Sigmoid colon (tissue), 7 donors: ENCODE measurements around the gene RUSC1. TPM values are rescaled to one million over a fixed set of nuclear protein-coding genes. Genes with fewer than 3 reads are reported as not detected.

Experiments
- DNase-seq: peaks from one replicate; pipeline ENCODE4 v3.0.0-alpha.2; 2019
- H3K27ac ChIP-seq, 4 donors: fragments of 200-600 bp; sonication (generic); one replicate each; pipeline ENCODE4 v1.5.1; 2016 to 2019; ENCODE audit warnings: mild to moderate bottlenecking in 1 of 4
- H3K27me3 ChIP-seq, 3 donors: fragments of 200-600 bp; sonication (generic); one replicate each; pipeline ENCODE4 v1.5.1; 2019; ENCODE audit warnings: mild to moderate bottlenecking in 1 of 3
- H3K36me3 ChIP-seq, 4 donors: fragments of 200-600 bp; sonication (generic); one replicate each; pipeline ENCODE4 v1.5.1; 2016 to 2019
- H3K4me1 ChIP-seq, 4 donors: fragments of 200-600 bp; sonication (generic); one replicate each; pipeline ENCODE4 v1.5.1; 2017 to 2019
- H3K4me3 ChIP-seq, 4 donors: fragments of 200-600 bp; sonication (generic); one replicate each; pipeline ENCODE4 v1.5.1; 2017 to 2019; ENCODE audit warnings: mild to moderate bottlenecking in 2 of 4, moderate library complexity in 1 of 4
- H3K9me3 ChIP-seq, 4 donors: fragments of 200-600 bp in 3 of 4; sonication (generic) in 3 of 4; one replicate each; pipeline versions ENCODE4 v1.5.1 to v1.6.1; 2013 to 2019
- CTCF ChIP-seq, 4 experiments: fragments of 450-650 bp in 3 of 4; fragments of 200-600 bp in 1 of 4; IDR thresholded peaks; one replicate each; pipeline ENCODE4 v1.5.1; 2016 to 2019; ENCODE audit warnings: antibody characterized with exemption in 4 of 4, mild to moderate bottlenecking in 3 of 4, moderate library complexity in 2 of 4
- EP300 ChIP-seq, 4 donors: sonication (generic); formaldehyde crosslinking; IDR thresholded peaks; one replicate each; pipeline ENCODE4 v1.6.1; 2017; ENCODE audit warnings: antibody characterized with exemption in 4 of 4
- POLR2A ChIP-seq, 2 donors: fragments of 450-650 bp; IDR thresholded peaks; one replicate each; pipeline ENCODE4 v1.6.1; 2016; ENCODE audit warnings: antibody characterized with exemption in 2 of 2, mild to moderate bottlenecking in 2 of 2, moderate library complexity in 2 of 2
- POLR2AphosphoS5 ChIP-seq, 4 donors: sonication (generic); formaldehyde crosslinking; IDR thresholded peaks; one replicate each; pipeline ENCODE4 v1.6.1; 2017; ENCODE audit warnings: antibody characterized with exemption in 4 of 4
- WGBS, 2 donors: extraction: QIAGEN DNeasy Blood & Tissue Kit; methylation state at CpG; one replicate each; pipeline ENCODE4 v1.1.7; 2013; 5-methylcytosine and 5-hydroxymethylcytosine counted together
- intact Hi-C: fragments of 100-400 bp; cut with DNase I; formaldehyde crosslinking; loops from one replicate; pipeline ENCODE4 v1.15.1; 2023
- polyA plus RNA-seq, 3 donors: library from polyadenylated mRNA; stranded (reverse); fragments of 200-250 nt; gene quantifications; one replicate each; pipeline ENCODE4 v1.2.3, GENCODE V29; 2013
- total RNA-seq, 4 donors: library from RNA; depleted of rRNA; stranded (reverse); fragments of >200 nt; gene quantifications; one replicate each; pipeline ENCODE4 v1.1.0, GENCODE V29; 2016
- donor health status: healthy with polysubstance abuse.
- donor health status: Bipolar disorder and iron deficiency.
- donor health status: healthy.

Gene RUSC1
- total and polyA plus RNA-seq, 7 donors: 12.5 to 76.3 (median 27.4) TPM

- H3K4me3 ChIP-seq: peak within 1 kb of the TSS; percentile 57 to 89 (median 78)
- peak; percentile 100 for DNase-seq
- TF ChIP-seq EP300 (IDR thresholded peaks at IDR 0.05) (no peak), CTCF (IDR thresholded peaks at IDR 0.05) (peak in 2 of 4 experiments; percentile 18 to 29), POLR2A (IDR thresholded peaks at IDR 0.05) (peak; percentile 31 to 66), POLR2AphosphoS5 (IDR thresholded peaks at IDR 0.05) (peak; percentile 80 to 94 (median 87))
- peaks cover 0 to 27% (median 3%) of the 10 kb centered on the region in 4 donors for H3K36me3 ChIP-seq
- WGBS, 2 donors: 0% methylated on average over 51 of the region's 51 CpGs
- H3K27me3 ChIP-seq: no peaks in the 10 kb centered on the region
- peak within 1 kb of the TSS; percentile 88 to 91 (median 90) for H3K27ac ChIP-seq
- peaks cover 0 to 26% (median 19%) of the 10 kb centered on the region in 4 donors for H3K4me1 ChIP-seq
- intact Hi-C loops: loop anchor here (2.0 kb wide), 1 partner anchor 54 kb away; the partner anchor contains the start of gene ENTREP3
- H3K9me3 ChIP-seq: no peaks in the 10 kb centered on the region
These were observed 11.9 kb upstream of the RUSC1 start, which contains the start of gene FDPS for GRCh38 chr1:155308493-155309422. FDPS (plus strand) TSS chr1:155308866; CDS start chr1:155309790, 924 bp downstream.

- Histone ChIP-seq H3K4me1 (peaks cover 0 to 26% (median 19%) of the 10 kb centered on the region in 4 donors), H3K36me3 (peaks cover 0 to 34% (median 3%) of the 10 kb centered on the region in 4 donors), H3K27me3 (no peaks in the 10 kb centered on the region), H3K4me3 (peak overlapping the region; percentile 57 to 89 (median 78)), H3K27ac (peak overlapping the region; percentile 88 to 91 (median 90)), H3K9me3 (no peaks in the 10 kb centered on the region)
- intact Hi-C loops: loop anchor here (2.0 kb wide), 1 partner anchor 55 kb away; the partner anchor contains the start of gene ENTREP3
- TF ChIP-seq CTCF (IDR thresholded peaks at IDR 0.05) (no peak), POLR2A (IDR thresholded peaks at IDR 0.05) (no peak), EP300 (IDR thresholded peaks at IDR 0.05) (no peak), POLR2AphosphoS5 (IDR thresholded peaks at IDR 0.05) (no peak)
- no peak for DNase-seq
- WGBS, 2 donors: 7 to 18% methylated on average over 11 of the region's 11 CpGs
These were observed 11.2 kb upstream of the RUSC1 start for GRCh38 chr1:155309423-155310021.

GRCh38 chr1:155313261-155313660 is 7.4 kb upstream of the RUSC1 start:
- Histone ChIP-seq H3K27ac (no peak overlapping the region), H3K27me3 (no peaks in the 10 kb centered on the region), H3K36me3 (peaks cover 0 to 47% (median 3%) of the 10 kb centered on the region in 4 donors), H3K4me1 (peaks cover 0 to 18% (median 15%) of the 10 kb centered on the region in 4 donors), H3K4me3 (no peak overlapping the region), H3K9me3 (no peaks in the 10 kb centered on the region)
- no peak for DNase-seq
- TF ChIP-seq POLR2A (IDR thresholded peaks at IDR 0.05) (no peak), CTCF (IDR thresholded peaks at IDR 0.05) (no peak), POLR2AphosphoS5 (IDR thresholded peaks at IDR 0.05) (no peak), EP300 (IDR thresholded peaks at IDR 0.05) (no peak)
- 91 to 94% methylated on average over 8 of the region's 8 CpGs for WGBS, 2 donors
- intact Hi-C loops: no loop called here

- Histone ChIP-seq H3K27me3 (no peaks in the 10 kb centered on the region), H3K4me3 (no peak overlapping the region), H3K9me3 (no peaks in the 10 kb centered on the region), H3K36me3 (peaks cover 0 to 42% (median 3%) of the 10 kb centered on the region in 4 donors), H3K4me1 (peaks cover 0 to 20% (median 17%) of the 10 kb centered on the region in 4 donors), H3K27ac (no peak overlapping the region)
- no peak for TF ChIP-seq POLR2A (IDR thresholded peaks at IDR 0.05)
- TF ChIP-seq CTCF (IDR thresholded peaks at IDR 0.05): no peak
- intact Hi-C loops: no loop called here
- DNase-seq: no peak
- 35 to 80% methylated on average over 3 of the region's 3 CpGs for WGBS, 2 donors
These were observed 3.8 kb upstream of the RUSC1 start for GRCh38 chr1:155316922-155317321.
